CD4-positive, alpha-beta T cell treated with Interleukin-21 for 1 hour (primary cell): ENCODE results near the gene MRAS.

Source experiments
- DNase-seq: peaks from one replicate; pipeline ENCODE4 v3.0.0-alpha.2; 2020

The MRAS gene

DNA sequence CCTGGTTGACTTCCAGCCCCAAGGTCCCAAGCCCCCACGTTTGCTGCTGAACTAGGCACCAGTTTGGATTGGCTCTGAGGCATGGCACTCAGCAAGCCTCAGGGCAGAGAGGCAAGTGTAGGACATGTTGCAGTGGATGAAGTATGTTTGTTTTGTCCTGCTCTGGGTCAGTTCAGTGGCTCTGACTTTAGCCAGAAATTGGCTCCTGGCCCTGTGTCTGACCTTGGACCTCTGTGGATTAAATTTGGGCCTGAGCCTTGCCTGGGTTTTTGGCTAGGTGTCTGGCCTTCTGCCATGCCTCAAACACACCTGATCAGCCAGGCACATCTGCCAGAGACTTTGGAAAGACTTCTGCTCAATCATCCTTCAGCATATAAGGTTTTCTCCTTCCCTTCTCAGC is 3.6 kb upstream of the MRAS start:
- DNase-seq, result no peak

DNA sequence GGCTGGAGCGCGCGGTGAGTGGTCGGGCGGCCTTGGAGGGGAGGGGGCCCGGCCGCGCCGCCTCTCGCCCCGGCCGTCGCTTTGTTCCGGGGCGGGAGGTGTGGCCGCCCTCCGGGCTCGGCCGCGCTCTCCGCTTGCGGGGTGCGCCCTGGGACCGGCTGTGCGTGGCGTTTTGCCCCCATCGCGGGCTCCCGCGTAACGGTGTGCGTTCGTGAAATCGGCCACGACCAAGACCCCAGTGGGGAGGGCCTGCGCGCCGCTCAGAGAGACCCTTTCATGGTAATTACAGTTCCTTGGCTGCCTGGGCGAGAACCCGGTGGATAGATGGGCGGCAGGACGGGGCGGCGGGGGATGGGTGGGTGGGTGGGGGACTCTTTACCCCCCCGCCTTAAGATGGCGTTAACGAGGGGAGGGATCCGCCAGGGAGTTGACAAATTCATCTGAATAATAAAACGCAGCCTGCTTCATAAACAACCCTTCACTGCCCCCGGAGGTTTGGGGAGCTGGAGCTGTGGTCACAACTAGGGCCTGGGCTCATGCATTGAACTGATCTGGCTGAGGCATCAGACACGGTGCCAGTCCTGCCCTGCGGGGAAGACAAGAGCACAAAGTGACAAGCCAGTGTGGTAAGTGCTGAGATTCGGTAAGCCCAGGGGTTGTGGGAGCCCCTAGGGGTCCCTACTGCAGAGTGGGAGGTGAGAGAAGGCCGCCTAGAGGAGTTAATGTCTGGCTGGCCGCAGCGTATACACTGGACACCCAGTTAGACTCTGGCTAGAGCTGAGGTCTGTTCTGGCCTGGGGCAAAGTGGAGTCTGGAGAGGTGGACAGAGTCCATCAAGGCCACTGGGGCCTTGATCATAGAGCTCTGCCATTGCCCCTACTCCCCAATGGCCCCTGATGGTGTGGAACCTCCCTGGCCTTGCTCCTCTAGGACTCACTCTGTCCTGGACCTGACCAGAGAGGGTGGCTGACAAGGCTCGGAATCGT is 668 bp downstream of the MRAS start:
- no peak for DNase-seq

DNA sequence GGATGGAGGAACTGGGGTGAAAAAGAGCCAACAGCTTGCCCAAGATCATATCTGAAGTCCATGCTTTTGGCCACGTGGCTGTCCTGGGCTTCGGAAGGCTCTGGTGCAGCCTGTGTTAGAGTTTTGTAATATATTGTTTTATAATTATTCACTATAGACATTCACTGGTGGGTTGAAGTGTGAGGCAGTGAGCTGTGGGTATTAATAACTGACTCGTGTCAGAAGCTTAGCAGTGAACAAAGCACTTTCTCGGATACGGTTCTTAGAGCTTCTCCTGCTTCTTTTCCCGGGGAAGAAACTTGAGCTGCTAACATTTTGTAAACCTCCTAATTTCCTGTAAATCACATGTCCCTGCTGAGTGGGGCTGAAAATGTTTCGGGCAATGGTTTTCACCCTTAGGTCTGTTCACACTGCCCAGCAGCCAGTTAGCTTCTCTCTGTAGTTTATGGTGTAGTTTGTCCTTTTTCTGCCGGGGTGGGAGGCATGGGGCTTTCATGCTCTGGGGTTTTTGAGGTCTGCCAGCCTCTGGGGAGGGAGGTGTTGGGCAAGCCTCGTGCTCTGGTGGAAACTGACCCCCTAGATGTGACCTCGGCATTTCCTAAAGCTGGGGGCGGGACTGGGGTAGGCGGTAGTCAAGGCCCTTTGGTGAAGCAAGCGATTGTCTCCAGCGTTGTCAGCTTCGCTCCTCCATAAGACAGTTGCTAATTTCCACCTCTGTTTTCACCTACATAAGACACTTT is 1.7 kb downstream of the MRAS start:
- no peak for DNase-seq

DNA sequence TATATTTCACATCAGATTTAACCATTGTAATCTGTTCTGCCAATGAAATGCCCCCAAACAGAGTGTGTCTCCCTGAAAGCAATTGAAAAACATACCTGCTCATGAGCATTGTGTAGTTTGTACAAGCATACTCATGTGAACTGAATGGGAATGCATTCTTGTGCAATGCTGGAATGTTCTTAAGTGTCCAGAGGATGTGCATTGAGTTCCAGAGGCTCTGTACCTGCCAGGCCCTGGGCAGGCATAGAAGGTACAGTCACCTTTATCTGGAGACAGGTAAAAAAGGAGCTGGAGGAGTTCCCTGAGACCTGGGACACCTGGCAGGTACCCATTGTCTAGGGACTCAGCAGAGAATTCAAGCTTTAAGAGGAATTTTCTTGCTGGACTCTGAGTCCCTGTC is 2.8 kb downstream of the MRAS start:
- DNase-seq, result no peak

DNA sequence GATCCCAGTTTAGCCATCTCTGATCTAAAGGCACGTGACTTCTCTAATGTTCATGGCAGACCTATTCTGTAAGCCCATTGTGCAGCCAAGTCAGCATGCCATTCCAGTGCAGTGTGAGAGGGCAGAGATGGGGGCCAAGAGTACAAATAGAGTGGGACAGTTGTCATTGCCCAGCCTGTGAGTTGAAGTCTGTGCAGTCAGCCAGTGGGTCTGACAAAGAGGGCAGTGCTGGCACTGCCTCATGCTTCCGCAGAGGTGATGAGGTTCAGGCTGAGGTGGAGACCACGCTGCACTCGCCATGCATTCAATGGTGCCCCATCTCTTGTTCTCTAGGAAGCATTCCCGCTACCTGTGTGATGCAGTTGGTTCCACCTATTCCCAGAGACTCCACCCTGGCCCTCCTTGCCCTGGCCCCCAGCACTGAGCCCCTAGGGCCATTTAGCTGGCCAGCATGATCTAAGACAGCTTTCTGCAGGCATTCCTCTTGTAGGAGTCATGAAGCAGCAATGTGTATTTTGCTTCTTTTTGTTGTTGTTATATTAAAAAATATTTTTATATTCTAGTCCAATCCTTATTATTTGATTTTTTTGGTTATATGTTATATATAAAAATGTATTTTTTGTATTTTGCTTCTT is 3.7 kb downstream of the MRAS start:
- no peak for DNase-seq

DNA sequence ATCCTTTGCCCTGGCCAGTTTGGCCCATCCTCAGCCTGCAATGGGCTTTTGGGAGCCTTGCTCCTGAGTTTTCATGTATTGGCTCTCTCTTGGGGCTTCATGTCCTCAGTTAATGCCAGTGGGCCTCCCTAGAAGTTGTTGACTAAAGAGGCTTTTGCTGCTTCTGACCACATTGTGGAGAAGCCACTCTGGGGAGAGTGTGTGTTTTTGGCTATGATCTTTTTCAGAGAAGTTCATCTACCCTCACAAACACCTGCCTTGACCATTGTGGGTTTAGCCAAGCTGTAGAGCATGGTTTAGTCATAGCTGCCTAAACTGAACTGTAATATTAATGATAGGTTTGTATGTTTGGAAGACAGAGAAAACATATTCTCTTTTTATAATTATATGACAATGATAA is 6.0 kb downstream of the MRAS start:
- no peak for DNase-seq

DNA sequence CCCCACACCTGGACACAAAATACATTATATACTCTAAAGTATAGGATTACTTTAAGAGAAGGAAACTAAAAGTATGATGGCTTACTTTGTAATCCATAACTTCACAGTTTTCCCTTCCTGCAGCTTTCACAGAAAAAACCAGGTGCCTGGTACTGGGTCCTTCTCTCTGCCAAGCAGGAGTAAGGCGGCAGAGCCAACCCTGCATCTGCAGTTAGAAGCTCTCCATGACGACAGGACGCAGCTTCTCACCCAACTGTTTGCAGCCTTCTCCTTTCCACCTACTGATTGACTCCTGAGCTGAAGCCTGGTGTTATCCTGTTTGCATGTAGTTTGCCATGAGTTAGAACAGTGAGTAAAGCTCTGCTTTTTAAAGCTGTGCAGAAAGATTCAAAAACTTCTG is 6.7 kb downstream of the MRAS start:
- no peak for DNase-seq

DNA sequence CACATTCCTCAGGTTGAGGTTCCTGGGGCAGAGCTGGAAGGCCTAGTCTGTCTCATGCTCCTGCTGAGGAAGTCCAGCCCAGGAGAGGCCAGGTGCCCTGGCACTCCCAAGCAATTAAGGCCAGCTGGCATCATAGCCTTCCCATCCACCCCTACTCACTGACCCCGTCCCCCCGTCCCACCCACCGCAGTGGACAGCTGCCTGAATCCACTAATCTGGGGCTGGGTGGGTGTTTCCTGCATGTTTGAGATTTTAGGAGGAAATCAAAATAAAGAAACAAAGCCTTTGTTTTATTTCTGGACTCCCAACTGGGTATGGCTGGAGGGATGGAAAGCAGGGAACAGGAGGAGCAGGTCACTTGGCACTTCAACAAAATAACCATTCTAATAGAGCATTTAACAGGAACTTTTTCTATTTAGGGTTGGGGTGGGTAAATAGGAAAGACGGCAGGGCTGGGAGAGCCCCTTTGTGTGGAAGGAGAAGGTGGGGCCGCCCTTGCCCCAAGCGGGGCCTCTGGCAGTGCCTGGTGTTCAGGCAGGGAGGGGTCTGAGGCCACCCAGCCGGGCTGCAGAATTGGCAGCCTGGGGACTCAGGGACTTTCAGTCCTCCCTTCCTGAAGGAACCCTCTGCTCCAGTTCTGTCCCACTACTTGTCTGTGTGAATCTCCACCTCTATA is 8.5 kb downstream of the MRAS start:
- no peak for DNase-seq

DNA sequence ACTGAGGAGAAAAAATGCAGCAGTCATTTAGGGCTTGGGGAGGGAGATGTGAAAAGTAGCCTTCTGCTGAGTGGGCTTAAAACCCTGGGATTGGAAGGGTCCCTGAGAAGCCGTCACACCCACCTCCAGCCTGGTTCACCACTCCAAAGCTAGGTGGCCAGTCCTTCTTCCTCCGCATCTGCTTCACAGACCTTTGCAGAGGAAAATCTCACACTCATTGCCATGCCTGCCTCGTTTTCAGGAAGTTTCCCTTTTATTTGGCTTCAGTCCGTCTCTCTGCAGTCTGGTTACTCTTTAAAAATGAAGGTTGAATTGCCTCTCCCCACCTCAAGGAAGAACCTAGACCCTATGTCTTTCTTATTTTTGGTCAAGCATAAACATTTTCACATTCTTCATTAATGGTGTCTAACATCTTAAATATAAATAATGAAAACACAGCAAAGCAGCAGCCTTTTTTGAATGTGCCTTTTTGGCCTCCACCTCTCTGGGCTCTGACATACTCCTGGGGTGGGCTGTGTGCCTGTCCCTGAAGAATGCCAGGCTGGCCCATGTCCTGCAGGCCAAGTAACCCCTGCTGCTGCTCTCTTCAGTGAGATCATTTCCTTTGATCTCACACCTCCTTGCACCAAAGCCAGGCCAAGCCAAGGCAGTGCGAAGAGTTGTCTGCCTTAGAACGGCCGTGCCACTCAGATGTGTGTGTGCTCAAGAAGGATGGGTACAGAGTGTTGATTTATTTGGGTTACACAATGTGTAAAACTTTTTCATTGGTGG is 11.0 kb downstream of the MRAS start:
- DNase-seq, result no peak

DNA sequence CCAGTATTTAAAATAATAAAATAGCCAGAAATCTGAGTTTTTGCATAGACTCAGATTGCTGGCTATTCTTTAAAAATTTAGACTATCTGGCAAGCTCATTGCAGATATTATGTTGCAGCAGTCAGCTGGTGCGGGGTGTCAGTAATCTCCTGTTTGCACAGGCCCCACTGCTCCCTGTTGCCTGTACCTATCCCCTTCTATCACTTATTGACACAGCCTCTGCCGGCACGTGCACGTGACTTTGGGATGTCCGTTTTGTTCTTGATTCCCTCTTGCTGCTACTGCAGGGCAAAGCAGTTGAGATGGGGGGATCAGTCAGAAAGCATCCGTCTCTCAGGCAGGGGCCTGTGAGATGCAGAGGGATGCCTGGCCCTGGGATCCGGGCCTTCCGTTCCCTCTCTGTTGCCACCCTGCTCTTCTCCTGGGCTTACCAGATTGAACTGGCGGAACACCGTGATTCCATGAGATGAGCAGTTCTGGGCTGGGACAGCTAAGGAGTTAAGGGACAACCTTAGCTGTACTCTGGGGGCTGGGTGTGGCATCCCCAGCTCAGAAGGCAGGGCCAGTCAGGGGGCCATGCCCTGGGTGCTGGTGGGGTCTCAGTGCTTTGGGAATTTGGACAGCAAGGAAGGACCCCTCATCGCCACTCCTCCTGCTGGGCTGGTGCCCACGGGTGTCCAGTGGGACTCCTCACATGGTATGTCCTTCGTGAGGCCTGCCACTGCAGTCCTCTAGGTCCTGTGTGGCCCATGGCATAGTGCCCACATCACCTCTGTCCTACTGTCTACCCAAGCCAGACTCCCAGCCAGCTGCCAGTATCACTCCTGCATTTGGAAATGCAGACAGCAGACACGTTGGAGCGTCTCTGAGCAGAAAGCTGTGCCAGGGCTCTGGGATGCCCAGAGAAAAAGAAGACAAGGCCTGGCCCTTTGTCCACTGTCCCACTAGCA is 11.8 kb downstream of the MRAS start:
- no peak for DNase-seq

DNA sequence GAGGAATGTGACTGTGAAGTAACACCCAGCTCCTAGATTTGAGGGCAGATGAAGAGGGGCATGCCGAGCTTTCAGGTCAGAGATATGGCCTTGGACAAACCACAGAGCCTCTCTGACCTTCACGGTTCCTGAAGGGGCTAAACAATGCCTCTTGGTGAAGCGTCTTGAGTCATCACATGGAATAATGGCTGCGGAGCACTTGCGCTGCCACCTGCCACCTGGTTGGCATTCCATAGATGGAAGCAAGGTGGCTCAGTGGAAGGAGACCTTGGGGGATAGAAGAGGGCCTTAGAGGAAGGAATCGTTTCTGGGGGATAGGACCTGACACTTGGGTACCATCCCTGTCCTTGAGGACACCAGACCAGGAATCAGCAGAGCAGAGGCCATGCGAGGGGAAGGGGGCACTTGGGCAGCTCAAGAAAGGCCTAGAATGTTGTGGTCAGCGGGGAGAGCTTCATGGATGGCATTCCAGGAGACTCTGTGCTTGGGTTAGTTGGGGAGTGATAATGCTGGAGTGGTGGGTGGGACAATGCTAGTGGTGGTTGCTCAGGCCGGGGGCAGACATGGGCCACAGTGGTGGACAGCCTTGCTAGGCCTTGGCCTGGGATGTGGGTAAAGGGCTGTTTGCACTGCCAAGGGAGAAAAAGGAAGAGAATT is 12.6 kb downstream of the MRAS start:
- no peak for DNase-seq

DNA sequence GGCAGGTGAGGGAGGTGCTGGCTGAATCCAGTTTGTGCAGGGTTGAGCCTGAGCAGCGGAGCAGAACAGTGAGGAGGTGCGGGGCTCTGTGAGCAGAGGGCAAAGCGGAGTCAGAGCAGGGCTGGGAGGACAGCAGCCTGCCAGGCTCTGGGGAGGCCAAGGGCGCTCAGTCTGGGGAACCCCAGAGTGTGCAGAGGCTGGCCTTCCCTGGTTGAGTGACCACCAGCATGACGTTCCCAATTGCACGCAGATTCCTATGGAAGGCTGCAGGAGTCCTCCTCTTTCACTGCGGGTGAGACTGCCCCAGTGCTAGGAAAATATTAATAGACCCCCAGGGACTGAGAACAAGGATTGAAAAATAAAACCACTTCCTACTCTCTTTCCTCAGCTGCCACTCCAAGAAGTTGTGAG is 13.2 kb downstream of the MRAS start:
- DNase-seq, result no peak

DNA sequence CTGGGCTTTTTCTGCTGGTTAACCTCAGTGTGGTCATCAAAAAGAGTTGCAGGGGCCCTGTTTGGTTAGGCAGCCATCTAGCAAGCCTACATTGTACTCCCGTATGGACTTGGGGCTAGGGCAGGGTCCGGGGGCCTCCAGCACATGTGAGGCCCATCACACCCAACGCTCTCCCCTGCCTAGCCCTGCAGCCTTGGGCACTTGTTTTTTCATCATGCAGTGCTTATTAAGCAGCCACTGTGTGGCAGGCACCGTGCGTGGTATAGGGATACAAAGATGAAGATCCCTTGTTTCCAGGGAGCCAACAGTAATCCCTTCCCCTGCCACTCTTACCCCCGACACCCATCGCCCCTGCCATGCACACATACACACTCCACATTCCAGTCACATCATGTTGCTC is 14.2 kb downstream of the MRAS start:
- no peak for DNase-seq

DNA sequence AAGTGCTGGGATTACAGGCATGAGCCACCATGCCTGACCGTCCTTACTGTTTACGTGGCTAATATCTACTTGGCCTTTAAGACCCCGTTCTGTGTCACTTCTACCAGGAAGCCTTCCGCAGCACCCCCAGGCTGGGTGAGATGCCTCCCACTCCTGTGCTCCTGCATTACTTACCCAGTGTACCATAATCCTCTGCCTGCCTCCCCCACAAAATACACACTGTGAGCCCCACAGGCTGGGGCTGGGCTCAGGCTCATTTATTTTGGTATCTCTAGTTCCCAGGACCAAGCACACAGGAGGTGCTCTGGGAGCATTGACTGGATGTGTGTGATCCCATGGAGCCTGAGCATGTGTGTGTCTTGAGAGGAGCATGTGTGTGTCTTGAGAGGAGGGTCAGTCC is 14.9 kb downstream of the MRAS start:
- no peak for DNase-seq

DNA sequence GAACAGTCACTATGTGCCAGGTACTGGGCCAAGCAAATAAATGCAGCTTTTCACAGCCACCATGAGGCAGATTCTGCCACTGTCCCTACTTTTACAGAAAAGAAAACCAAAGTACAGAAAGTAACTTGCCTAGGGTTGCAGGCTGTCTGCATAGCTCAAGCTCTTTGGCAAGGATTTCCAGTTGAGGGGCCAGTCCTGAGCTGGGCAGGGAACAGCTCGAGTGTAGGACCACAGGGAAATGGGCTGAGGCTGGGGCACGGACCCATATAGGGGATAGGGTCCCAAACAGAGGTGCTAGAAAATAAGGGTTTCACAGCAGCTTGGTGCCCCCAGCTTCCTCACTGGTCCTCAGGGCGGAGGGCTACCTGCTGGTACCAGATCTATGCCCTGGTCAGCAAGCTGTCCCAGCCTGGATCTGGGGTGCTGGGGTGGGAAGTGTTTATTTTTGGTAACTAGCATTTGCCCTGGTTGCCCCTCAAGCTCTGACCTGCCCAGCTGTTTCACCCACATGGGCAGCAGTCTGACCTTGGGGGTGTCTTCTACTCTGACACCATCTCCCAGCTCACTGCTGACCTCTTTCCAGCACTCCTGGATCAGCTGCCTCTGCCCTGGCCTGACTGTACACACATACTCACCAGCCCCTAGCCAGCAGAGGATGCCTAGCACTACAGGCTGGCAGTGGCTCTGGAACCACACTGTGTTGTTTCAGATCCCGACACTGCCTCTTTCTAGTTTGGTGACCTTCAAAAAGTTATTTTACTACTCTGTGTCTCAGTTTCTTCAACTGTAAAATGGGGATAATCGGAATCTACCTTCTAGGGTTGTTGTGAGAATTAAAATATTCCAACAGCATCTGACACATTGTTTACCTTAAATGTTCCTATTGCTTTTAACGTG is 16.2 kb downstream of the MRAS start:
- no peak for DNase-seq

DNA sequence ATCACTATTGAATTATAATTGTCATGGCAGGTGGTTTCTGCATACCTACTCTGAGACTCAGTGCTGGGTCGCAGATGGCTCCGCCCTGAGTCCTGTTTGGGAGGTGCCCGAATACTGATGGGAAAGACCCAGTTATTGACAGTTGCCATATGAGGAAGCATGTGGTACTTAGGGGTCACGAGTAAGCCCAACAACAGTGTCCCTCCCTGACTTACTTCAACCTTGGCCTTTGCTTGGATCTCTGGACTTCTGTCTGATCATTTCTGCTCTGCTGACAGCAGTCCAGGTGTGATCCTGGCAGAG is 16.8 kb downstream of the MRAS start:
- DNase-seq, result no peak

DNA sequence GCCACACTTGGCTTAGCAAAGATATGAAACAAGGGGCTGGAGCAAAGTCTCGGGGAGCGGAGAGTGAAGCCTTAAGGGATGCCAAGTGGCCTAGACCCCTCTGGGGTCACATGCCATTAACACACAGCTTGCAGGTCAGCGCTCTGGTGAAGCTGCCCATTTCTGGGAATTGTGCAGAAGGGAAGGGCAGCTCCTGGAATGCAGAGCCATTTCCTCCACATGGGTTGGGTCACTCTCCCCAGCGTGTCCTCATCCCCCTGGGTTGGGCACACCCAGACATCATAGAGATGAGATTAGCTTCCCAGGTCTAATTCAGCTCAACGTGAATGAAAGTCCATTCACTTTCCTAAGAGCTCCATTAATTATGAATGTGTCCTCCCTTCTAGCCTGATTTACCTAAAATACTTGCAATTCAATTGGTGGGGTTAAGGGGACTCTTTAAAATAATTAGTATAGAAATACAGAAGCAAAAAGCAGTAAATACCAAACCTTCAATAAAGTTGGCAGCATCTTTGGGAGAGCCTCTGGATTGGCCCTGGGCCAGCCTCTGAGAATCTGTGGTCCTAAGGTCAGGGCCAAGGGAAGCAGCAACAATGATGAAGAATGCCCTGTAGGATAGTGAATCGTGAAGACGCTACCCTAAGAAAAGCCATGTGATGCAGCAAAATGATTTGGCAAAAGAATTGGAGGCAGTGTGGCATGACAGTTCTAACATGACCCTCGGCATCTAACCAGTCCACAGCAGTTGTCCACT is 17.8 kb downstream of the MRAS start:
- DNase-seq, result no peak

DNA sequence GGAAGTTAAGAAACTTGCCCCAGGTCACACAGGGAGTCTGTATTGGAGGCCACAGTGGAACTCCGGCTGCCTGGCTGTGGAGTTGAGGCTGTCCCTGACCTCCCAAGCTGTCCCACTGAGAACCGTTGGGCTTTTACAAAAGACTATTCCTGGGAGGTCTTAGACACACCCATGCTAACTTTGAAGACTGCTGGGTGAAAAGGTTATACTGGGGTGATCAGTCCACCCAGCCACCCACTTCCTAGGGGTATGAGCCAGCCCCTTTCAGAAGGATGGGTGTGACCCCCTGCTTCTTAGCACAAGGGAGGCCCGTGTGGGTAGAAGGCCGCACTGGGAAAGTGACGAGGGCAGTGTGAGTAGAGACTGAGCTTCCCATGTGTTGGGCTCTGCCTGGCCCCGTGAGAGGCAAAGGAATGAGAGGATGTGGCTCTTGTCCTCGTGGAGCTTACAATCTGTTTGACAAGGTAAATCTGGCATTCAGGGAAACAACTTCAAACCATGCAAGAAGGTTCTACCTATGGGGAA is 19.0 kb downstream of the MRAS start:
- no peak for DNase-seq

DNA sequence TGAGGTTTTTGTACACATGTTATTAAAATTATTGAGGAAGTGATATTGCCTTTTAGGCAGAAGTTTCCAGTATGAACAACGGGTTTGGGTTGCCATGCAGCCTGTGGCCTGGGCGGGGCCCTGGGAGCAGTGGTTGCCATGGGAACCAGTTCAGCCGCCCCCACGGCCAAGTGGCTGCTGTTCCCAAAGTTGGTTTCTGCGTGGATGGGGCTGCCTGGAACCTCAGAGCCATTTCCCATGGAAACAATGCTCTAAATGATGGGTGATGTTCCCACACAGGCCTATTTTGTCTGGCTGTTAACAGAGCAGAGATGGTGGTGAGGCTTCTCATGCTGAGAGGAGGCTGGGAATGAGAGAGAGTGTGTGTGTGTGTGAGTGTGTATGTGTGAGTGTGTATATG is 19.5 kb downstream of the MRAS start:
- DNase-seq, result peak; percentile 28
